Activated T-cell treated with anti-CD3 and anti-CD28 coated beads, Interleukin-2, amount 50 U/mL, for 48 hours (primary cell): ENCODE data around the gene GLTPD2.

Experiments used
- DNase-seq, 2 experiments: peaks; one replicate each; pipeline ENCODE4 v3.0.0-alpha.2; 2020

The GLTPD2 gene

DNA sequence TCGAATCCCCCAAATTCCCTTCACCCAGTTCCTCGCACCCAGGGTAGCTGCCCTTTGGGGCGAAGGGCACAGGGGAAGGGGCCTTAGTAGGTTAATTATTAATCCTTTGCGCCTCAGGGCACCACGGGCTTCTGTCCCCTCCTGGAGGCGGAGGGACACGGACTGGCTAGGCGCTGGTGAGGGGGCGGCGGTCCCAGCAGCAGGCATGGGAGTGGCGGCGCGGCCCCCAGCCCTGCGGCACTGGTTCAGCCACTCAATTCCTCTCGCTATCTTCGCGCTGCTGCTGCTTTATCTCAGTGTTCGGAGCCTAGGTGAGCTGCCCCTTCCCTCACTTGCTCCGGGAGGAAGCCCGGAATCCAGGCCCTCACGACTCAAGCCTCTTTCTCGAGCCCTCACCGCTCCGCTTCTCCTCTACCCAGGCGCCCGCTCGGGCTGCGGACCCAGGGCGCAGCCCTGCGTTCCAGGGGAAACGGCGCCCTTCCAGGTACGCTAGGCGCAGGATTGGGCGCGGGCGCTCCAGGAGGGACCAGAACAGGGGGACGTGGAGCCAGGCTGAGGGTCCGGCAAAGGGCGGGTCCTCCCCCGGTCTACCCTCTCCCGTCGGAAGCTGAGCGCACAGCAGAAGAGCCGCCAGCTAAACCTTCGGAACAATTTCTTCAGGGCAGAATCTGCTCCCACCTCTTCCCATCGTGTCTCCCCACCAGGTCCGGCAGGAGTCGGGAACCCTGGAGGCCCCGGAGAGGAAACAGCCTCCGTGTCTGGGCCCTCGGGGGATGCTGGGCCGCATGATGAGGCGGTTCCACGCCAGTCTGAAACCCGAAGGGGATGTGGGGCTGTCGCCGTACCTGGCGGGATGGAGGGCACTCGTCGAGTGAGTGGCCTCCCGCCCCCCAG is at the start of gene GLTPD2:
GLTPD2 (plus strand) TSS at position 158 of the 894 bp plus-strand sequence; CDS start at position 206, 48 bp downstream.
- DNase-seq, result no peak

DNA sequence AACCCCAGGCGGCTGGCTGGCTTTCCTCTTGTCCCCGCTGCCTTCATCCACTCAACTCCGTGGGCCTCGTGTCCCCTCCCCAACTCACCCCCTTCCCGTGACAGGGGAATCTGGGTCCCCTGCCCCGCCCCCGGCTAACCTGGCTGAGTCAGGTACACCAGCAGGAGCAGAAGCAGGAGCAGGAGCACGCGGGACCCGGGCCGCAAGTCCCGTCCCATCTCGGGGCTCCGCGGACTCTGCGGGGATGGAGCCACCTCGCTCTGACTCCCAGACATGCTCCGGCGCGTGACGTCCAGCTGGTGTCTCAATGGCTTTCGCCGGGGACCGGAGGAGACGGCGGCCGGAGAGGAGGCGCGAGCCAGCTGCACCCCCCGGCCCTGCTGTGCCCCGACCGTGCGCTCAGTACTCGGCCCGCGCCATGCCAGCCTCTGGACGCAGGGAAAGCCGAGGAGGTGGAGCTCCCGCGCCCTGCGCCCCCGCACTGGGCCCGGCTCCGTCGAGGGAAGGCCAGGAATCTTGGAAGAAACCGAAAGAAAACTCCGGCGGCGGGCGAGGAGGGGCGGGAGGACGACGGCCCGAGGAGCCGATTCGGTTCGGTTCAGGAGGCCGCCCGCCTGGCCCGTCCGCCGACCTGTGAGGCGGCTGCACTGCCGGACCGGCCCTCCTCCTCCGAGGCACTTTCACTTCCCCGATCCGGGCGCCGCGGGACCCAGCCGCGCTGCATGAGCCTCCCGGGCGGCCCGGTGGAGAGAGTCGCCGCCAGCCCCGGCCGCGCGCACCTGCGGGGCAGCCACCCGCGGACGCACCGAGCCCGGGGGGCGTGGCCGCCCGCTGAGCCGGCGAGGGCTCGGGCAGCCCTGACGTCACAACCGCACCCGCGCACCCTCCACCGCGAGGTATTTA is 49.4 kb upstream of the GLTPD2 start, which contains the start of the genes CXCL16 and ZMYND15:
CXCL16 (minus strand) TSS at position 807 of the 903 bp plus-strand sequence; CDS start at position 218, 589 bp downstream.
ZMYND15 (plus strand) TSS at position 712 of the 903 bp plus-strand sequence. CDS start 716 bp downstream, outside the sequence.
- peak; percentile 55 to 60 for DNase-seq

DNA sequence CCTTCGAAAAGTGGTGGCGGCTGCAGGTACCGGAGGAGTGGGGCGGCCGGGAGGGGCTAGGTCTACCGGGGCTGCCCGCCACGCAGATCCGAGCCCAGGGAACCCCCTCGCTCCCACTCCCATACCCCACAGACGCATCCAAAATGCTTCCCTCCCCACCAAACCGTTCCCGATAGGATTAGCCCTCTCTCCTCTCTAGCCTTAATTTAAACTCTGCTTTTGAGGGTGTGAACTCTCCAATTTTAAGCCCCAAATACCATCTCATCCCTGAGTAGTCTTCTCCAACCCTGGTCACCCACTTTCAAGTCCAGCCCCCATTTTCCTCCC is 48.8 kb upstream of the GLTPD2 start:
- DNase-seq, result no peak

DNA sequence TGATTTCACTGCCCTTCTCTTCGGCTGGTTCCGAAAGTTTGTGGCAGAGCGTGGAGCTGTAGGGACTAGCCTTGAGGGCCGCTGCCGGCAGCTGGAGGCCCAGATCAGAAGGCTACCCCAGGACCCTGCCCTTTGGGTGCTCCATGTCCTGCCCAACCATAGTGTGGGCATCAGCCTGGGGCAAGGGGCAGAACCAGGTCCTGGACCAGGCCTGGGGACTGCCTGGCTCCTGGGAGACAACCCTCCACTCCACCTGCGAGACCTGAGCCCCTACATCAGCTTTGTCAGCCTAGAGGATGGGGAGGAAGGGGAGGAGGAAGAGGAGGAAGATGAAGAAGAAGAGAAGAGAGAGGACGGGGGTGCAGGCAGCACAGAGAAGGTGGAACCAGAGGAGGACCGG is 48.2 kb upstream of the GLTPD2 start:
- DNase-seq, result no peak

DNA sequence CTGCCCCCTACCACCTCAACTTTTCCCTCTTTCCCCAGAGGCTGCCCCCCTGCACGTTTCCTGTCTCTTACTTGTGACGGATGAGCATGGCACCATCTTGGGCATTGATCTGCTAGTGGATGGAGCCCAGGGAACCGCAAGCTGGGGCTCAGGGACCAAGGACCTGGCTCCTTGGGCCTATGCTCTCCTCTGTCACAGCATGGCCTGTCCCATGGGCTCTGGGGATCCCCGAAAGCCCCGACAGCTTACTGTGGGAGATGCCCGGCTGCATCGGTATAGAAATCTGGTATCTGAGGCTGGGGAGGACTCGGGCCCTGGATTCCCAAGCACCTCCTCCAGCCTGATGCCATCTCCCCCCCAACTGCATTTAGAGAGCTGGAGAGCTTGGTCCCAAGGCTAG is 47.2 kb upstream of the GLTPD2 start:
- DNase-seq, result no peak

DNA sequence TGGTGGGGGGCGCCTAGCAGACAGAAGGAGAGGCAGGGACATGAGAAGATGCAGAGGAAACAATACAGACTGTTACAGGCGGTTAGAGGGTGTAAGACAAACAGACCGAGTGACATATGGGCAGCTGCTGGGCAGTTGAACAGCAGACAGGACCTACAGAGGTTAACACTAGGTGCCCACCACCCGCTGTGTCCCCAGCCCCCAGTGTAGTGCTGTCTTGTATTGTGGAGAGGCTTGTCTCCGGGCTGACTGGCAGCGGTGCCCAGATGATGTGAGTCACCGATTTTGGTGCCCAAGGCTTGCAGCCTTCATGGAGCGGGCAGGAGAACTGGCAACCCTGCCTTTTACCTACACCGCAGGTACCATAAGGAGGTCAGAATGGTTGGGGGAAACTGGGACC is 46.6 kb upstream of the GLTPD2 start:
- DNase-seq, result no peak

DNA sequence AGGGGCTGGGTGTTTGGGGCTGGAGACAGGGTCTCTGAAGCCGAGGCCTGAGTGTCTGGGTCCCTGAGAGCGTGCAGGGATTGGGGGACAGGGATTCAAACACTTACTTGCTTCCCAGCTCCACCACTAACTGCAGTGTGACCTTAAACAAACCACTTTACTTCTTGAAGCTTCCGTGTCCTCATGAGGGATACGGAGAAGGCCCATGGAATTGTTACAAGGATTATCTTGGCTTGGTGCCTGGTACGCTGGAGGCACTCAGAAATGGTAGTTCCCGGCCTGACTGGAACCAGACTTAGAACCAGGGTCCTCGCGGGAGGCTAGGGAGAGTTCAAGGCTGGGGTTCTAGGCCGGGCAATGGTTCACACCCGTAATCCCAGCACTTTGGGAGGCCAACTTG is 46.1 kb upstream of the GLTPD2 start:
- DNase-seq, result no peak

DNA sequence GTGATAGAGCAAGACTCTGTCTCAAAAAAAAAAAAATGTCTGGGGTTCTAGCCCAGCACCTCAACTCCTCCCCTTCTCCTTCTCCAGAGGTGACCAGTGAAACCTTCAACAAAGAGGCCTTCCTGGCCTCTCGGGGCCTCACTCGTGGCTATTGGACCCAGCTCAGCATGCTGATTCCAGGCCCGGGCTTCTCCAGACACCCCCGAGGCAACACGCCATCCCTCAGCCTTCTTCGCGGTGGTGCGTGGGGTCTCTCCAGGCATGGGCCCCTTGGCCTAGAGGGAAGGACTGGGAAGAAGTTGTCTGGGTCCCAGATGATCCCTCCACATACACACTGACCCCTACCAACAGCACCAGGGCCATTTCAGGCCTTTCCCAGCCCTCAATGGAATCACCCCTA is 45.5 kb upstream of the GLTPD2 start:
- DNase-seq, result no peak

DNA sequence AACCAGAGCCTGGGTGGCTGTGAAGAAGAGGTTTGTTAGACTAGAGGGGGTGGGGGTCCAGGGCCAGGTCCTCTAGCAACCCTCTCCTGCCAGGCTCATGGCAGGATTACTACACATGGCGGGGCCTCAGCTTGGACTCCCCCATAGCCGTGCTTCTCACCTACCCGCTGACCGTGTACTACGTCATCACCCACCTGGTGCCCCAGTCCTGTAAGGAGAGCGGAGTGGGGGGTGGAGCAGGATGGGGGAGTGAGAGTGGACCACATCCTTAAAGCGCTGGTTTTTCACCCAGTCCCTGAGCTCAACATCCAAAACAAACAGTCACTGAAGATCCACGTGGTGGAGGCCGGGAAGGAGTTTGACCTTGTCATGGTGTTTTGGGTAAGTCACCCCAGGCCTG is 44.9 kb upstream of the GLTPD2 start:
- DNase-seq, result no peak

DNA sequence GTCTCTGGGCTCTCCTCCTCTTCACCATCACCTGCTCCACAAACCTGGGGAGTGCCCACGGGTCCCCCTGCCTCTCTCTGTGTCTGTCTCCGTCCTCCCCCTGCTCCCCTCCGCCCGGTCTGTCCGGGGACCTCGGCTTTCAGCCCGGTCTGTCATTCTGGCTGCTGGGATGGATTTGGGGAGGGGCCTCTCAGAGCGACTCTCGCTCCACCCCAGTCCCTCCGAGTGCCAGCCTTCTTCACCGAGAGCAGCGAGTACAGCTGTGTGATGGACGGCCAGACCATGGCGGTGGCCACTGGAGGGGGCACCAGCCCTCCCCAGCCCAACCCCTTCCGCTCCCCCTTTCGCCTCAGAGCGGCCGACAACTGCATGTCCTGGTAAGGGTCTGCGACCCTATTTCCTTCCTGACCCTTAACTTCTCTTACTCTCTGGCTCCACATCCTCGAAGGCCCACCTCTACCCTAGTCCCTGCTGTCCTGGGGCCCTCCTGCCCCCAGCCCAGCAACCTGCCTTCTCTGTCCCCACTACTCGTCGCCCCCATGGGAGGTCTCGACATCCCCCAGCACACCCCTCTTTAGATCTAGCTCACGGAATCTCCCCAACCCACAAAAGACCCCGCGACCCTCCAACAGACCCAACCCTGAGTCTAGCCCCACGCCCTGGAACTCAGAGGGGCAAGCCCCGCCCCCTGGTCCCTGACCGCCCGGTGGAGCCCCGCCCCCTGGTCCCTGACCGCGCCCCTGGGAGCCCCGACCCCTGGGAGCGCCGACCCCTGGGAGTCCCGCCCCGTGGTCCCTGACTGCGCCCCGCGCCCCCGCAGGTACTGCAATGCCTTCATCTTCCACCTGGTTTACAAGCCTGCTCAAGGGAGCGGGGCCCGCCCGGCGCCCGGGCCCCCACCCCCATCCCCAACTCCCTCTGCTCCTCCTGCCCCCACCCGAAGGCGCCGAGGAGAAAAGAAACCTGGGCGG is 43.5 kb upstream of the GLTPD2 start:
- no peak for DNase-seq

DNA sequence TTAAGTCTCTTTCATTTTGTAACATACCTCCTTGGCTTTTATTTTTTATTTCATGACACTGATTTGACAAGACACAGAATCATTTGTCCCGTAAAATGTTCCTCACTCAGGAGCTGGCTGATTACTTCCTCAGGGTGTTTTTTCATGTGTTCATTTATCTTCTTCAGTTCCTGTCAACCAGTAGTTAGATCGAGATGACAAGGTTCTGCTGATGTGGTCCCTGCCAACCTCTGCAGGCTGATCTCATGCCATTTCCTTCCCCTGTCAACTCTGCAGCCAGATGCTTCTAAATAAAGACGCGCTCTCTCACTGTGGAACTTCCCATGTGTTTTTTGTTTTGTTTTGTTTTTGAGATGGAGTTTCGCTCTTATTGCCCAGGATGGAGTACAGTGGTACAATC is 40.9 kb upstream of the GLTPD2 start:
- no peak for DNase-seq

DNA sequence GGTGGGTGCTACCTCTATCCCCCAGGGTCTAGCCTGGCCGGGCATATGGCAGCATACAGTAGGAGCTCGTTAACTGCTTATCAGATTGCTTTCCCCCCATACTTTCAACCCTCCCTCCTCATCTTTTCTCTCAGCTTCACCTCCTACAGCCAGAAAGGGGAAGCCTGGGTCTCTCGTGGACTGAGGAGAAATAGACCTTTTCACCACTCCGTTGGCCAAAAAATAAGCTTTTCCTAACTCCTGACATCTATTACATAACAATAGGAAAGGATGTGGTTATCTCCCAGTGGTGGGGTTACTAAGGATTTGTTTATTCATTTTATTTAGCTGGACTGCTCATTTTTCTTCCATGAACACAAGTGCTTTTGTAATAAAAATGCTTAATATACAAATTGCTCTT is 40.1 kb upstream of the GLTPD2 start:
- DNase-seq, result no peak

DNA sequence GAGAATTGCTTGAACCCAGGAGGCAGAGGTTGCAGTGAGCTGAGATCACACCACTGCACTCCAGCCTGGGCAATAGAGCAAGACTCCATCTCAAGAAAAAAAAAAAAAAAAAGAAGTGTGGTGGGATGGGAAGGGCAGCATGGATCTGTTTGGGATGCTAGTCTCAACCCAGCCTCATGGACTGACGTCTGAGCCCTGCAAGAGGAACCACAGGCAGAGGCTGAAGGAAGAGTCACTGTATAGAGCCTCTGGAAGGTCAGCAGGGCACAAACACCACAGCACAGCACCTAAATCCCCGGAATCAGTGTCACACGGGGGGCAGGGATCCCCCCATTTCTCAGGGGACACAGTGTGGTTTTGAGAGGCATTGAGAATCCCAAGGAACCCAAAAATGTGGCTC is 38.2 kb upstream of the GLTPD2 start:
- no peak for DNase-seq

DNA sequence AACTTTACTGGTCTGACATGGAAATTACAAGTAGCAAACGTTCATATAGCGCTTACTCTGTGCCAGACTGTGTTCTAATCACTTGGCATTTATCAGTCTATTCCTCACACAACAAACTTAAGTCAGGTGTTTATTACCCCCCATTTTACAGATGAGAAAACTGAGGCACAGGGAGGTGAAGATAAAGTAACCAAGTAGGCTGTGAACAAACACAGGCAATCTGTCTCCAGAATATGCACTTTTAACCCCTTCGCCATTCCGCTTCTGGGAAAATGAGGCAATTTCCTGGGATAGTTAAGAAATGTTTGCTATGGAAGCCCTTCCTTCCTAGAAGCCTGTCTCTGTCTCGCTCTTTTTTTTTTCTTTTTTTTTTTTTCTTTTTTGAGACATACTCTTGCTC is 36.8 kb upstream of the GLTPD2 start:
- DNase-seq, result no peak

DNA sequence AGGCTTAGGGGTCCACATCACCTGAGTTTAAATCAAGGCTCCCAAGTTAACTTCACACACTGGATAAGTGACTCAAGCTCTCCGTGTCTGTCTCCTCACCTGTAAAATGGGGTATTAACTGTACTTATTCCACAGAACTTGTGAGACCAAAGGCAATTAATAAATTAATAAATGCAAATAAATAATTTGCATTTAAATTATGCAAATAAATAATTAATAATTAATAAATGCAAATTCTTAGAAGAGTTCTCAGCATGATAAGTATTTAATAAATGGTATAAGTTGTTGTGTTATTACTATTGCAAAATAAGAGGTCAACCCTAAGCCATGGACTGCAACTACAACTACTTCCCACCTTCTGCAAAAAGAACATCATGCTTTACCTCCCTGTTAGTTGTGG is 35.4 kb upstream of the GLTPD2 start:
- DNase-seq, result no peak

DNA sequence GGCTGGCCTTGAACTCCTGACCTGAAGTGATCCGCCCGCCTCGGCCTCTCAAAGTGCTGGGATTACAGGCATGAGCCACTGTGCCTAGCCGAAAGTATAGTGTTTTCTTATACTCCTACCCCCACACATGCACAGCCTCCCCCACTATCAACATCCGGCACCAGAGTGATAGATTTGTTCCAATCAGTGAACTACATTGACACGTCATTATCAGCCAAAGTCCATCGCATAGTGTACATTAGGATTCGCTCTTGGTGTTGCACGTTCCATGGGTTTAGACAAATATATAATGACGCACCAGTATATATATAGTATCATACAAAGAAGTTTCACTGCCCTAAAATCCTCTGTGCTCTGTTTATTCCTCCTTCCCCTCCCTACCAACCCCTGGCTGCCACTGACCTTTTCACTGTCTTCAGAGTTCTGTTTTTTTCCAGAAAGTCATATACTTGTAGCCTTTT is 29.0 kb upstream of the GLTPD2 start:
- no peak for DNase-seq

DNA sequence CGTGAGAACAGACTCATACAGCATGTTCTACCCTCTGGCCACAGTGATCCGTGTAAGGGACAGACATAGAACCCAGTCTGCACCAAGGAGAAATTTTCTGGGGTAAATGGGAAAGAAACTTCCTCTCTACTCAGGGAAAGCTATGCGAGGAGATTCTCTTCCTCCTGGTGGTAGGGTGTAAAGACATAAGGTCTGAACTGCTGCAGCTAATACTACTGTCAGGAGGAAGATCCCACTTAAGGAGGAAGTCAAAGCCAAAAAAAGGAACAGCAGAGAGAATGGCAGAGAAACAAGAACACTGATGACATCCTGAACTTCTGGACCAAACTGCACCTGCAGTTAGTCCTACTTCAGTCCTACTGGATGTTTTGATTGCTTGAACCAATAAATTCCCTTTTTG is 24.2 kb upstream of the GLTPD2 start:
- DNase-seq, result no peak

DNA sequence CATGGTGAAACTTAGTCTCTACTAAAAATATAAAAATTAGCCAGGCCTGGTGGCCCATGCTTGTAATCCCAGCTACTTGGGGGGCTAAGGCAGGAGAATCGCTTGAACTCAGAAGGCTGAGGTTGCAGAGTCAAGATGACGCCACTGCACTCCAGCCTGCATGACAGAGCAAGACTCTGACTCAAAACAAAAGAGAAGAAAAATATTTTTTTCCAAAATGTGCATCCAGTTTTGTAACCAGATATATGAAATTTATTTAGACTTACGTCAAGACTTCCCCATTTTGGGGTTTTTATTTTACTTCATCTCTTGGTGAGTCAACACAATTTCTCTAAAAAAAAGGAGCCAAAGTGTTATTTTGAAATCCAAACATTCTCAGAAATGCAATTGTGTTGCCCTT is 22.6 kb upstream of the GLTPD2 start:
- no peak for DNase-seq

DNA sequence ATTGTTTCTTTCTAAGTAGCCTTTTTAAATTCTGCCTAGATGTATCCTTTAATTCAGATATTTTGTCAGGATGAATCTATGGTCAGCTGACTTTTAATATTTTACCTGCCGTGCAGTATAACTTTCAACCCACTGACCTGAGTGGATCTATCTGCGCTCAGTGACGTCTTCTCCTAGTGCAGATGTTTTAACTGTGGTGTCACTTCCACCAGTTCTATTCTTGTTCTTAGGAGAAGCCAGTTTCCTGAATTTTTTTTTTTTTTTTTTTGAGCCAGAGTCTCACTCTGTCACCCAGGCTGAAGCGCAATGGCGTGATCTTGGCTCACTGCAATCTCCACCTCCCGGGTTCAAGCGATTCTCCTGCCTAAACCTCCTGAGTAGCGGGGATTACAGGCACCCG is 22.0 kb upstream of the GLTPD2 start:
- DNase-seq, result no peak

DNA sequence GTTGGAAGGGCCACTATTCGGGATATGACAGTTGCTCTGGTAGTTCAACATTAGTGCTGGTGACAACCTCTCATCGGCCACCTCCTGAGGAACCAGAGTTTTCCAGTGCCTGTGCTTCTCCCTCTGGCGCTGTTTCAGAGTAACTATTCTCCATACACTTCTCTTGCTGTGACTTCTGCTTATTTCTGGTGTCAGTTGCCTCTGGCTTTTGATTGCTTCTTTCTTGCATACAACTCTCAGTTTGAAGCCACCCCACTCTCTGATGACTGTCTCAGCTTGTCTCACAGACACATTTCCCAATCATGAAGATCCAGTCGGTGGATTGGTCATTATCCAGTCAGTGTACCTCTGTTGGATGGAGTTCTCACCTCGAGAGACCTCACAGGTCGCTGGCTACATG is 20.5 kb upstream of the GLTPD2 start:
- no peak for DNase-seq

DNA sequence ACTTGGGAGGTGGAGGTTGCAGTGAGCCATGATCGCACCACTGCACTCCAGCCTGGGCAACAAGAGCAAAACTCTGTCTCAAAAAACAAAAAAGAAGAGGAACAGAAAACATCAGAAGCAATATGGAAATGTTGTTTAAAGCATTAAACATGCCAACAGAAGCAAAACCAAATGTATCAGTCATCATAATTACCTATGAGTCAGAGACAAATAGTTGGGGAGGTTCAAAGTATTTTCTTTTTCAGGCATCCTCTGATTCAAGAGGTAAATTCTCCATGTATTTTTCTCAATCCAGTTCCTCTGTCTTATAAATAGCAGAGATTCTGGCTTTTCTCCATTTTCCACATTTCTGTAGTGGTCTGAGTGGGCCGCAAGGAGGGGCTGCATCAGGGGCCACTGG is 19.1 kb upstream of the GLTPD2 start:
- DNase-seq, result no peak

DNA sequence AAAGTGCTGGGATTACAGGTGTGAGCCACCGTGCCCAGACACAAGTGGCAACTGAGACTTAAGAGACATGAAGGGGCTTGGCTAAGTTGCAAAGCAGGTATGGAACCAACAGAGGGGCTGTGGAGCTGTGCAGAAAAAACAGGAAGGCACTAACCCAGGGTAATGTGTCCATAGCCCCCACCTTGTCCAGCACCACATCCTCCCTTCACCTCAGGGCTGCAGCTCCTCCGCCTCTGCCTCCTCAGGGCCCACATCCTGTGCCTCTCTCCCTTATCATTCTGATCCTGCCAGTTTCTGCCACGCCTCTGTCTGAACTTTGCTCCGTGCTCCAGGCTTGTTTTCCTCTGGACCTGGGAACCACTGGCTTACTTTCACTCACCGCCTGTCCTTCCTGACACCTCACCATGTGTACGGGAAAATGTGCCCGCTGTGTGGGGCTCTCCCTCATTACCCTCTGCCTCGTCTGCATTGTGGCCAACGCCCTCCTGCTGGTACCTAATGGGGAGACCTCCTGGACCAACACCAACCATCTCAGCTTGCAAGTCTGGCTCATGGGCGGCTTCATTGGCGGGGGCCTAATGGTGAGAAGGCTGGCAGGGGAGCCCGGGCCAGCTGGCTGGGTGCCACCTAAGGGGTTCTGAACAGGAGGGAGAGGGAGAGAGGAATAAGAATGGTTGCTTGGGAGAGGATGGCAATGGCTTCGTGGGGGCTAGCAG is 17.1 kb upstream of the GLTPD2 start, which contains the start of gene TM4SF5:
TM4SF5 (plus strand) TSS at position 368 of the 716 bp plus-strand sequence; CDS start at position 405, 37 bp downstream.
- no peak for DNase-seq
